Stimulated activated CD4-positive, alpha-beta T cell treated with anti-CD3 and anti-CD28 coated beads, Interleukin-2, amount 100 ng/mL, for 24 hours (primary cell): ENCODE data around the gene OIP5.
"Not testable (repeated sequence)": the region's sequence is repeated elsewhere in the genome, so short reads cannot be mapped to it uniquely, and the experiment has no call there.

Source experiments
- DNase-seq, 2 donors: peaks; one replicate each; pipeline ENCODE4 v3.0.0-alpha.2; 2020

Gene OIP5

GRCh38 chr15:41301587-41301986, 30.8 kb downstream of the OIP5 start:
- DNase-seq, result no peak

GRCh38 chr15:41301139-41301538, 31.3 kb downstream of the OIP5 start:
- not testable (repeated sequence) for DNase-seq

GRCh38 chr15:41292521-41292920, 39.9 kb downstream of the OIP5 start:
- DNase-seq, result no peak

GRCh38 chr15:41291065-41291631, 41.2 kb downstream of the OIP5 start:
- no peak for DNase-seq

- no peak for DNase-seq
Observed at GRCh38 chr15:41289953-41290352, 42.4 kb downstream of the OIP5 start.

- DNase-seq, result no peak
Observed at GRCh38 chr15:41288464-41288863, 43.9 kb downstream of the OIP5 start.

GRCh38 chr15:41286665-41287333, 45.6 kb downstream of the OIP5 start:
- DNase-seq, result no peak

- DNase-seq, result no peak
Observed at GRCh38 chr15:41285285-41285684, 47.1 kb downstream of the OIP5 start.

- no peak for DNase-seq
Observed at GRCh38 chr15:41284427-41285177, 47.8 kb downstream of the OIP5 start.

- DNase-seq, result peak; percentile 98 to 99
Observed at GRCh38 chr15:41283653-41284426, 48.6 kb downstream of the OIP5 start.

- DNase-seq, result not testable (repeated sequence)
Observed at GRCh38 chr15:41282980-41283652, 49.3 kb downstream of the OIP5 start.

GRCh38 chr15:41282436-41282835, 50.0 kb downstream of the OIP5 start:
- DNase-seq, result not testable (repeated sequence)

GRCh38 chr15:41281236-41281635, 51.2 kb downstream of the OIP5 start:
- no peak for DNase-seq

- no peak for DNase-seq
Observed at GRCh38 chr15:41279535-41280283, 52.7 kb downstream of the OIP5 start.

- DNase-seq, result no peak
Observed at GRCh38 chr15:41278319-41278718, 54.1 kb downstream of the OIP5 start.

GRCh38 chr15:41276831-41277230, 55.6 kb downstream of the OIP5 start:
- no peak for DNase-seq

GRCh38 chr15:41269887-41270286, 62.5 kb downstream of the OIP5 start:
- DNase-seq, result no peak

- DNase-seq, result no peak
Observed at GRCh38 chr15:41263891-41264351, 68.5 kb downstream of the OIP5 start.

- DNase-seq, result no peak
Observed at GRCh38 chr15:41262571-41262970, 69.8 kb downstream of the OIP5 start.

GRCh38 chr15:41260924-41261323, 71.5 kb downstream of the OIP5 start:
- not testable (repeated sequence) for DNase-seq

- no peak for DNase-seq
Observed at GRCh38 chr15:41259546-41260189, 72.7 kb downstream of the OIP5 start.
